HG02623 (cell line): Measurements from ENCODE around the gene NDUFB11.

ENCODE experiments used
- ATAC-seq: cut with Tn5 transposase; IDR thresholded peaks from one replicate; pipeline ENCODE4 v1.9.1; 2021; ENCODE audit warnings: moderate library complexity; ENCODE audit not compliant: unreplicated experiment

Gene NDUFB11

DNA sequence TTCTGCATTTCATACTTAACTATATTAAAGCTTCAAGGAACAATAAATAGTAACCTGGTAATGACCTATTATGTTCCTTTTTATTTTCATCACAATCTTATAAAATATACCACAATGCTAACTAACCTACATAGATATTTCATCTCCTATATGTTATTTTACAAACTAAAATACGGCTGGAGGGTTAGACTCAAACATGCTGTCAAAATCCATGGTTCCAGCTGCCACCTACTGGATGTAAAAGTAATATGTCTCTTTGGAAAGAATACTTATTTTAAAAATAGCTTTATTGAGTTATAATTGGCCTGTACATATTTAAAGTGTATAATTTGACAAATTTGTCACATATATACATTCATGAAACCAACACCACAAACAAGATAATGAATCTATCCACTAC is 51.3 kb downstream of the NDUFB11 start:
- ATAC-seq: no peak
